ENCODE results near the gene YTHDF1. TPM values are rescaled to one million over a fixed set of nuclear protein-coding genes. Genes with fewer than 3 reads are reported as not detected.

Gene YTHDF1
- total RNA-seq, 2 donors from 2014 or later, result 15.8 to 16.2 TPM

DNA sequence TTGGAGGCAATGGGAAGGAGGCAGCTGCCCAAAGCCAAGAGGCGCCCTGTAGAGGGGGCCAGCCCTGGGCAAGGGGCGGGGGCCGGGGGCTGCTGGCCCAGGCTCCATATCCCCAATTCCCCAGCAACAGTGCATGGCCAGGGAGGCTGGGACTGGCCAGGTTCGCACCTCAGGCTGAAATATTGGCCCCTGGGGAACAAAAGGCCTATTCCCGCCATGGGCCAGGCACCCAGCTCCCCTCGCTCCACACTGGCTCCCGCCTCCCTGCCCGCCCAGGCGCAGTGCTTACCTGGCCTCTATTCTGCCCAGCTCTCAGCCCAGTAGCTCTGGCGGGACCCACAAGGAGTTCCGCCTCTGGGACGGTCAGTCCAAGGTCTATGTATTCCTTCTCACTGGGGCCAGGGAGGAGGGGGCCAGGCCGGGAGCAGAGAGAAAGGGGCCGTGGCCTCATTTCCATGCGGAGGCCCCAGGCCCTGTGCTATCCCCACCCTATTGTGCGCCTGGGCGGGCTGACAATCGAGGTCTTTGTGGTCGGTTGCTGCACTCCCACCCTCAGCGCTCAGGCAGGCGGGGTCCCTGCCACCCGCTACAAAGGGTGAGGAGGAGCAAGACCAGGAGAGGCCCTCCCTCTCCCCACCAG, 42.3 kb downstream of the YTHDF1 start:
- H3K4me1 ChIP-seq, result peaks cover 24% of the 10 kb centered on the region
- 3 to 25% methylated on average over 6 to 22 of the region's 22 CpGs for WGBS, 2 donors
- intact Hi-C loops (cut with DNase I), result no loop called here
- peaks cover 0 to 47% of the 10 kb centered on the region in 2 donors for H3K27me3 ChIP-seq
- no peak overlapping the region for H3K27ac ChIP-seq
- H3K9me3 ChIP-seq, result no peaks in the 10 kb centered on the region
- TF ChIP-seq, protein P1, sequence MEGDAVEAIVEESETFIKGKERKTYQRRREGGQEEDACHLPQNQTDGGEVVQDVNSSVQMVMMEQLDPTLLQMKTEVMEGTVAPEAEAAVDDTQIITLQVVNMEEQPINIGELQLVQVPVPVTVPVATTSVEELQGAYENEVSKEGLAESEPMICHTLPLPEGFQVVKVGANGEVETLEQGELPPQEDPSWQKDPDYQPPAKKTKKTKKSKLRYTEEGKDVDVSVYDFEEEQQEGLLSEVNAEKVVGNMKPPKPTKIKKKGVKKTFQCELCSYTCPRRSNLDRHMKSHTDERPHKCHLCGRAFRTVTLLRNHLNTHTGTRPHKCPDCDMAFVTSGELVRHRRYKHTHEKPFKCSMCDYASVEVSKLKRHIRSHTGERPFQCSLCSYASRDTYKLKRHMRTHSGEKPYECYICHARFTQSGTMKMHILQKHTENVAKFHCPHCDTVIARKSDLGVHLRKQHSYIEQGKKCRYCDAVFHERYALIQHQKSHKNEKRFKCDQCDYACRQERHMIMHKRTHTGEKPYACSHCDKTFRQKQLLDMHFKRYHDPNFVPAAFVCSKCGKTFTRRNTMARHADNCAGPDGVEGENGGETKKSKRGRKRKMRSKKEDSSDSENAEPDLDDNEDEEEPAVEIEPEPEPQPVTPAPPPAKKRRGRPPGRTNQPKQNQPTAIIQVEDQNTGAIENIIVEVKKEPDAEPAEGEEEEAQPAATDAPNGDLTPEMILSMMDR (IDR thresholded peaks at IDR 0.05), result no peak
- TF ChIP-seq POLR2A (IDR thresholded peaks at IDR 0.05), result no peak
- DNase-seq, result no peak
- no peak overlapping the region for H3K4me3 ChIP-seq
- H3K36me3 ChIP-seq (replicated peaks in 1 of 2; ENCODE audit: insufficient read depth in 1 of 2, low read depth in 2 of 2), result no peaks in the 10 kb centered on the region
- no peak for ATAC-seq

DNA sequence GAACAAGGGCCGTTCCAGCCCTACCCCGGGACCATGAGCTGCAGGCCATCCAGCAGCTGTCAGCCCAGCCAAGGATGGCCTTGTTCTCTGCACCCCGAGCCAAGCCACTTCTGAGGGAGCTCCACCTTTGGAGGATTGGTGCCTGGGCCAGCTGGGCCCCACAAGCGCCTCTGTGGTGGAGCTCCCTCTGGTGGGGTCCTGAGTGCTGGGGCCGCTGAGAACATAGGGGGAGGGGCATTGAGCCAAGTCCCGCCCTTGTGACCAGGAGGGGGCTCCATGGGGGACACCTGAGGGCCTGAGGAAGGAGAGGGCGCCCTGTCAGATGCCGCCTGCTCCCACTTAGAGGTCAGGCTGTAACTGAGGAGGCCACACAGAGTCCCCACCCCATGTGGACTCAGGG, 43.2 kb downstream of the YTHDF1 start:
- H3K4me1 ChIP-seq, result peaks cover 16% of the 10 kb centered on the region
- TF ChIP-seq POLR2A (IDR thresholded peaks at IDR 0.05), result no peak
- H3K27me3 ChIP-seq, result peaks cover 0 to 39% of the 10 kb centered on the region in 2 donors
- no peak for DNase-seq
- 38 to 58% methylated on average over 3 to 8 of the region's 8 CpGs for WGBS, 2 donors
- H3K27ac ChIP-seq, result no peak overlapping the region
- no peak overlapping the region for H3K4me3 ChIP-seq
- intact Hi-C loops (cut with DNase I), result no loop called here
- H3K36me3 ChIP-seq (replicated peaks in 1 of 2; ENCODE audit: insufficient read depth in 1 of 2, low read depth in 2 of 2), result no peaks in the 10 kb centered on the region
- no peak for ATAC-seq
- no peaks in the 10 kb centered on the region for H3K9me3 ChIP-seq

DNA sequence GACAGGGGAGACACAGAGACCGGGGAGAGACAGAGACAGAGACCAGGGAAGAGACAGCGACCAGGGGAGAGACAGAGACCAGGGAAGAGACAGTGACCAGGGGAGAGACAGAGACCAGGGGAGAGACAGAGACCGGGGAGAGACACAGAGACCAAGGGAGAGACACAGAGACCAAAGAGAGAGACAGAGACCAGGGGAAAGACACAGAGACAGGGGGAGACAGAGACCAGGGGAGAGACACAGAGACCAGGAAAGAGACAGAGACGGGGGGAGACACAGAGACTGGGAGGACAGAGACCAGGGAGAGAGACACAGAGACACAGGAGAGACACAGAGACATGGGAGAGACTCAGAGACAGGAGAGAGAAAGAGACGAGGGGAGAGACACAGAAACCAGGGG, 43.9 kb downstream of the YTHDF1 start:
- ATAC-seq (no peak), DNase-seq (no peak)
- peaks cover 8% of the 10 kb centered on the region for H3K4me1 ChIP-seq
- H3K9me3 ChIP-seq, result no peaks in the 10 kb centered on the region
- TF ChIP-seq, protein P1 (IDR thresholded peaks at IDR 0.05), result no peak
- no peak for TF ChIP-seq POLR2A (IDR thresholded peaks at IDR 0.05)
- WGBS, 2 donors, result 58 to 68% methylated on average over 5 of the region's 5 CpGs
- H3K27ac ChIP-seq, result no peak overlapping the region
- no peak overlapping the region for H3K4me3 ChIP-seq
- intact Hi-C loops (cut with DNase I), result no loop called here
- no peaks in the 10 kb centered on the region for H3K36me3 ChIP-seq (replicated peaks in 1 of 2; ENCODE audit: insufficient read depth in 1 of 2, low read depth in 2 of 2)
- H3K27me3 ChIP-seq, result peaks cover 0 to 37% of the 10 kb centered on the region in 2 donors

DNA sequence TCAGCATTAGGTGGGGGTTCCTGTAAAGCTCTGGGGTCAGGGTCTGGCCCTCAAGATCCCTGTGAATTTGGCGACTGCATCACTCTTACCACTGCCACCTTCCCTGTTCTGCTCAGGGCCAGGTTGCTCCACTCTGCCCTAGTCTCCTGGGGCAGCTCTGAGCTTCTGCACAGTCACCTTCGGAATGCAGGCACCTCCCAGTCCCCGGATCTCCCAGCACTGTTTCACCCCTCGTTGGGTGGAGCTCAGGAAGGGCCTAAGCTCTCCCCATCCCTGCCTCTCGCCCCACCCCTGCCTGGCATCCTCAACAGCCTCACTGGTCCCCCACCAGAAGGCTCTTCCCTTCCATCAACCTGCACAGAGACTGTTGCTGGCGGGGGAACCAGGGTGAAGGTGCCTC, 46.2 kb downstream of the YTHDF1 start:
- Histone ChIP-seq H3K36me3 (replicated peaks in 1 of 2; ENCODE audit: insufficient read depth in 1 of 2, low read depth in 2 of 2) (no peaks in the 10 kb centered on the region), H3K27me3 (peaks cover 0 to 18% of the 10 kb centered on the region in 2 donors), H3K4me1 (no peaks in the 10 kb centered on the region), H3K27ac (no peak overlapping the region), H3K9me3 (no peaks in the 10 kb centered on the region), H3K4me3 (no peak overlapping the region)
- TF ChIP-seq POLR2A (IDR thresholded peaks at IDR 0.05), result no peak
- TF ChIP-seq, protein P1 (IDR thresholded peaks at IDR 0.05), result no peak
- ATAC-seq (no peak), DNase-seq (no peak)
- WGBS, 2 donors, result 27 to 29% methylated on average over 4 to 6 of the region's 6 CpGs
- intact Hi-C loops (cut with DNase I), result no loop called here

DNA sequence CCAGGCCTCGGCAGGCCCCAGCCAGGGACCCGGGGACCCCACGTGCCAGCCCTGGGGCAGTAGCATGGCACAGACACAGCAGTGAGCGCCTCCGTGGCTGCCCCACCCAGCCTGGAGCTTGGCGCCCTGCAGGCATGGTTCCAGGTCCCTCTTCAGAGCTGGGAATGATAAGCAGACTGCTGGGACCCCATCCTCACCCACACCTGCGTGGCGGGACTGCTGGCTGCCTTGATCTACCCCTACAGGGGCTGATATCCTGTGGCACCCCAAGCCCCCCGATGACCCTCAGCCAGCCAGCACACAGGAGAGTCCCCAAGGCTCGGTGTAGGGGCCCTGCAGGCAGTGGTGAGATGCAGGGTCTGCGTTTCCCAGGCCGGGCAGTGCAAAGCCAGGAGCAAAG, 47.1 kb downstream of the YTHDF1 start:
- no peak for DNase-seq
- Histone ChIP-seq H3K4me3 (no peak overlapping the region), H3K27me3 (peaks cover 0 to 11% of the 10 kb centered on the region in 2 donors), H3K36me3 (replicated peaks in 1 of 2; ENCODE audit: insufficient read depth in 1 of 2, low read depth in 2 of 2) (no peaks in the 10 kb centered on the region), H3K27ac (no peak overlapping the region), H3K9me3 (no peaks in the 10 kb centered on the region), H3K4me1 (no peaks in the 10 kb centered on the region)
- no peak for ATAC-seq
- intact Hi-C loops (cut with DNase I), result no loop called here
- TF ChIP-seq, protein P1 (IDR thresholded peaks at IDR 0.05), result no peak
- TF ChIP-seq POLR2A (IDR thresholded peaks at IDR 0.05), result no peak
- 59% methylated on average over 5 to 12 of the region's 12 CpGs for WGBS, 2 donors
